Calu3 (cell line): ENCODE data around the gene KLHL10. TPM values are rescaled to one million over a fixed set of nuclear protein-coding genes. Genes with fewer than 3 reads are reported as not detected.

Experiments
- BruUV-seq: library from RNA; stranded (reverse); fragments of 400-500 nt; replicated peaks from 2 replicates; lab custom pipeline; 2021; lab: Mats Ljungman, UMichigan
- CTCF ChIA-PET: fragments of 300-600 bp; sonication (Branson Sonifier 250); formaldehyde crosslinking; loops from one replicate; lab custom pipeline; 2022; ENCODE audit warnings: antibody characterized with exemption; lab: Charles Lee
- DNase-seq: peaks from one replicate; pipeline ENCODE4 v3.0.0; 2022
- H3K27ac Mint-ChIP-seq: one replicate; pipeline ENCODE4 v1.8.0; 2022; ENCODE audit warnings: mixed read lengths; ENCODE audit not compliant: unreplicated experiment
- H3K27me3 Mint-ChIP-seq: one replicate; pipeline ENCODE4 v1.8.0; 2022; ENCODE audit warnings: mixed read lengths; ENCODE audit not compliant: unreplicated experiment
- H3K36me3 Mint-ChIP-seq: one replicate; pipeline ENCODE4 v1.8.0; 2022; ENCODE audit warnings: mild to moderate bottlenecking, moderate library complexity, mixed read lengths; ENCODE audit not compliant: insufficient read depth, unreplicated experiment
- H3K4me1 Mint-ChIP-seq: one replicate; pipeline ENCODE4 v1.8.0; 2022; ENCODE audit warnings: mild to moderate bottlenecking, low read depth, mixed read lengths; ENCODE audit not compliant: unreplicated experiment
- H3K4me3 Mint-ChIP-seq: one replicate; pipeline ENCODE4 v1.8.0; 2022; ENCODE audit warnings: mild to moderate bottlenecking, low read depth, moderate library complexity, mixed read lengths; ENCODE audit not compliant: unreplicated experiment
- H3K9me3 Mint-ChIP-seq: one replicate; pipeline ENCODE4 v1.8.0; 2022; ENCODE audit warnings: low read depth, mixed read lengths; ENCODE audit not compliant: unreplicated experiment
- intact Hi-C: fragments of 100-400 bp; cut with micrococcal nuclease; formaldehyde crosslinking; loops from one replicate; pipeline ENCODE4 v1.10.0; 2022; ENCODE audit not compliant: unreplicated experiment
- total RNA-seq: library from RNA; stranded (reverse); gene quantifications from 2 replicates; pipeline ENCODE4 v1.2.3, GENCODE V29; 2022
- TF ChIP-seq, protein P1 (sequence below): fragments of 200-600 bp; IDR thresholded peaks from one replicate; pipeline ENCODE4 v1.8.0; 2022; ENCODE audit warnings: antibody characterized with exemption; ENCODE audit not compliant: unreplicated experiment

Gene KLHL10
- total RNA-seq, 1 experiment from 2014 or later = not detected

DNA sequence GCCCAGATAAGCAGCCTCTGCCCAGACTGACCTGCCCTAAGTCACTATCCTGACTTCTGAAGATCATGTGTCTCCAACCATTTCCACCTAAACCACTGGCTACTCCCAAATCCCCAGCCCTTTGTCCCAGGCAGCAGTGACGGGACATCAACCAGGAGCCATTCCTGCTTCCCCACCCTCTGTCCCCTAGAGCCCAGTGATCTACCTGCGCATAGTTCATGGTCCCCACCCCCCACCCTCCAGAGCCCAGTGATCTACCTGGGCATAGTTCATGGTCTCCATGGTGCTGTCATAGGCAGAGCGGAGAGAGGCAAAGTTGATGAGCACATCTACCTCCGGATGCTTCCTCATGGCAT lies 54.4 kb downstream of the KLHL10 start:
- CTCF ChIA-PET = interaction anchor here (0.6 kb wide), 1 partner anchor 1719 kb away, joined by 8 read pairs; no protein-coding TSS in a partner anchor
- Mint-ChIP-seq H3K9me3 (no peaks in the 10 kb centered on the region), H3K36me3 (peaks cover 91% of the 10 kb centered on the region), H3K4me3 (no peak overlapping the region), H3K27me3 (no peaks in the 10 kb centered on the region), H3K4me1 (peaks cover 19% of the 10 kb centered on the region), H3K27ac (peak overlapping the region; percentile 54)
- no peak for DNase-seq
- BruUV-seq = no TSS peak
- TF ChIP-seq, protein P1, sequence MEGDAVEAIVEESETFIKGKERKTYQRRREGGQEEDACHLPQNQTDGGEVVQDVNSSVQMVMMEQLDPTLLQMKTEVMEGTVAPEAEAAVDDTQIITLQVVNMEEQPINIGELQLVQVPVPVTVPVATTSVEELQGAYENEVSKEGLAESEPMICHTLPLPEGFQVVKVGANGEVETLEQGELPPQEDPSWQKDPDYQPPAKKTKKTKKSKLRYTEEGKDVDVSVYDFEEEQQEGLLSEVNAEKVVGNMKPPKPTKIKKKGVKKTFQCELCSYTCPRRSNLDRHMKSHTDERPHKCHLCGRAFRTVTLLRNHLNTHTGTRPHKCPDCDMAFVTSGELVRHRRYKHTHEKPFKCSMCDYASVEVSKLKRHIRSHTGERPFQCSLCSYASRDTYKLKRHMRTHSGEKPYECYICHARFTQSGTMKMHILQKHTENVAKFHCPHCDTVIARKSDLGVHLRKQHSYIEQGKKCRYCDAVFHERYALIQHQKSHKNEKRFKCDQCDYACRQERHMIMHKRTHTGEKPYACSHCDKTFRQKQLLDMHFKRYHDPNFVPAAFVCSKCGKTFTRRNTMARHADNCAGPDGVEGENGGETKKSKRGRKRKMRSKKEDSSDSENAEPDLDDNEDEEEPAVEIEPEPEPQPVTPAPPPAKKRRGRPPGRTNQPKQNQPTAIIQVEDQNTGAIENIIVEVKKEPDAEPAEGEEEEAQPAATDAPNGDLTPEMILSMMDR = no peak
- intact Hi-C loops = no loop called here

DNA sequence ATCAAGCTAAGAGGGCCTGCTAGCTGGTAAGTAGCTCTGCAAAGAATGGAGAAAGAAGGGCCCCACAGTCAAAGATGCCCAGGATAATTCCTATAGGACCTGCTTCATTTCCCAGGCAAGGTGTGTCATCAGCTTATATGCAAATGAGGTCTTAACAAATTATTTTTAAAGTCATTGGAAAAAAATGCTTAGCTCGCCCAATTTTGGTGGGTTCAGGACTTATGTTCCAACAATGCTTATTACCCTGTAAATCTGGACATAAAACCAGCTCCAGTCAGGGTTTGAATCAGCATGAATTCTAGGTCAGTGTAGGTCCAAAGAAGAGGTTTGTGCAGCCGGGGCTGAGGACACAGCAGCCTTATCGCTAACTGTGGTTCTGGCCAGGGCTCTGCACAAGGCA lies 55.8 kb downstream of the KLHL10 start:
- no peak for DNase-seq
- H3K36me3 Mint-ChIP-seq = peaks cover 91% of the 10 kb centered on the region
- H3K27me3 Mint-ChIP-seq = no peaks in the 10 kb centered on the region
- H3K27ac Mint-ChIP-seq = no peak overlapping the region
- intact Hi-C loops = no loop called here
- no peaks in the 10 kb centered on the region for H3K9me3 Mint-ChIP-seq
- no TSS peak for BruUV-seq
- H3K4me3 Mint-ChIP-seq = no peak overlapping the region
- TF ChIP-seq, protein P1 = no peak
- peaks cover 19% of the 10 kb centered on the region for H3K4me1 Mint-ChIP-seq
- CTCF ChIA-PET = interaction anchor here (0.6 to 1.2 kb wide), 4 partner anchors 20 to 840 kb away, joined by 3 to 5 read pairs (median 4); no protein-coding TSS in a partner anchor

DNA sequence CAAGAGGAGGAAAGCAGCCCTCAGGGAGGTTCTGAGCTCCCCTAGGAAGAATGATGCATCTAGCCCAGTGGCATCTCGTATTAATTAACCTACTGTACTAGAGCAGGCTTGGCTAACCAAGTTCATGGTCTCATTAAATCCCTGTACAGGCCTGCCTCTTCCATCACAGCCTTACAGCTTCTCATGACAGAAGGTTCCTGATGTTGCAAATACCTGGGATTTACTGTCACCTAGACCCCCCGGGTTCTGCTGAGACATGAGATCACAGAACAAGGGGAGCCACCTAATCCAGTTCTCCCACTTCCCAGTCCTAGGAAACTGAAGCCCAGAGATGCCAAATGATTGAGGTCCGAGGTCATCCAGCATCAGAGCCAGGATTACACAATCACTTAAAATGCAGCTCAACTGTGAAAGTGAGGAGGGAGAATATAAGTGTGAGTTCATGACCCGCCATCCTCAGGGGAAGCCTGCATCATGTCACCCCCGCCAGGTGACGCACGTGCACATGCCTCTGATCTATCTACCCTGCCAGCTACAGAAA lies 57.2 kb downstream of the KLHL10 start:
- no peak overlapping the region for H3K4me3 Mint-ChIP-seq
- BruUV-seq = no TSS peak
- H3K9me3 Mint-ChIP-seq = no peaks in the 10 kb centered on the region

DNA sequence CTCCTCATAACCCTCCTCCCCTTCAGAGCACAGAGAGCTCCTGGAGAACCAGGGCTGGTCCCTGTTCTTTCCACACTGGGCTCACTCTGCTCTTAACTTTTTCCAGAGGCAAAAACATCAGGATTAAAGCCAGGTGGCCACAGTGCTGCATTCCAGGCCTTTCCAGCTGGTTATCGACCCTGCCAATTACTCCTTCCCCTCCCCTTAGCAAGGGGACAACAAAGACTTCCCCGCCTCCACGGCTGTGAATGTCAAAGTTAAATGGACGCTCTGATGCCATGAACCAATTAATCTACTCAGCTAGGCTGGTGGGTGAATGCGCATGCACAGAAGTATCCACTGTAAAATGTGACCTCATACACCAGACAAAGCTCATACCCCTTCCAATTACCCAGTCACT lies 58.0 kb downstream of the KLHL10 start:
- H3K4me1 Mint-ChIP-seq = peaks cover 19% of the 10 kb centered on the region
- TF ChIP-seq, protein P1 = no peak
- peak overlapping the region; percentile 27 for H3K27ac Mint-ChIP-seq
- H3K4me3 Mint-ChIP-seq = no peak overlapping the region
- no peaks in the 10 kb centered on the region for H3K9me3 Mint-ChIP-seq
- peaks cover 94% of the 10 kb centered on the region for H3K36me3 Mint-ChIP-seq
- CTCF ChIA-PET = interaction anchor here (0.9 to 1.5 kb wide), 3 partner anchors 12 to 63 kb away, joined by 3 to 4 read pairs (median 3); no protein-coding TSS in a partner anchor
- intact Hi-C loops = no loop called here
- no peak for DNase-seq
- H3K27me3 Mint-ChIP-seq = no peaks in the 10 kb centered on the region
- BruUV-seq = no TSS peak

More for the DNA sequence above, 57.2 kb downstream of the KLHL10 start:
- no peaks in the 10 kb centered on the region for H3K27me3 Mint-ChIP-seq
- DNase-seq = no peak
- H3K4me1 Mint-ChIP-seq = peaks cover 19% of the 10 kb centered on the region
- no peak overlapping the region for H3K27ac Mint-ChIP-seq
- TF ChIP-seq, protein P1 = no peak
- H3K36me3 Mint-ChIP-seq = peaks cover 92% of the 10 kb centered on the region
- intact Hi-C loops = no loop called here
- CTCF ChIA-PET = interaction anchor here (0.7 to 1.4 kb wide), 3 partner anchors 13 to 1331 kb away, joined by 3 to 5 read pairs (median 3); no protein-coding TSS in a partner anchor
